Kidney (tissue), 14 donors: ENCODE measurements around the gene SUPT4H1. TPM values are rescaled to one million over a fixed set of nuclear protein-coding genes. Genes with fewer than 3 reads are reported as not detected.

ENCODE experiments used
- DNase-seq, 5 donors: peaks; one replicate each; pipeline ENCODE4 v3.0.0-alpha.2; 2013 to 2020
- FAIRE-seq: peaks from 2 replicates; lab custom pipeline; 2012; peaks lifted over from hg19 to GRCh38; lab: Jason Lieb, UNC
- H3K27ac ChIP-seq, 2 donors: one replicate each; pipeline ENCODE4 v1.7.0; 2013; ENCODE audit warnings: low read depth in 2 of 2, low read length in 2 of 2, inconsistent platforms in 1 of 2
- H3K27me3 ChIP-seq: one replicate; pipeline ENCODE4 v1.7.1; 2013; ENCODE audit warnings: low read length, inconsistent platforms; ENCODE audit not compliant: control insufficient read depth, insufficient read depth
- H3K36me3 ChIP-seq, 3 donors: one replicate each; pipeline versions ENCODE4 v1.7.0 to v1.7.1; 2013; ENCODE audit warnings: low read length in 3 of 3, control low read depth in 1 of 3, inconsistent platforms in 1 of 3; ENCODE audit not compliant: insufficient read depth in 3 of 3, control insufficient read depth in 2 of 3
- H3K4me1 ChIP-seq, 3 donors: one replicate each; pipeline versions ENCODE4 v1.7.0 to v1.7.1; 2013; ENCODE audit warnings: low read length in 3 of 3, inconsistent platforms in 1 of 3, low read depth in 1 of 3; ENCODE audit not compliant: control insufficient read depth in 2 of 3, insufficient read depth in 2 of 3
- H3K4me3 ChIP-seq, 3 donors: one replicate each; pipeline versions ENCODE4 v1.7.0 to v1.8.1; 2013; ENCODE audit warnings: low read length in 3 of 3, control low read depth in 1 of 3, inconsistent platforms in 1 of 3
- H3K9ac ChIP-seq, 3 donors: one replicate each; pipeline versions ENCODE4 v1.7.0 to v1.7.1; 2013; ENCODE audit warnings: low read length in 3 of 3, control low read depth in 1 of 3, inconsistent platforms in 1 of 3
- H3K9me3 ChIP-seq, 3 donors: one replicate each; pipeline versions ENCODE4 v1.7.0 to v1.7.1; 2013; ENCODE audit warnings: low read length in 3 of 3, control low read depth in 1 of 3, inconsistent platforms in 1 of 3; ENCODE audit not compliant: control insufficient read depth in 2 of 3, insufficient read depth in 1 of 3
- CTCF ChIP-seq: IDR thresholded peaks from 3 replicates; pipeline ENCODE4 v1.5.1; 2012; ENCODE audit warnings: mild to moderate bottlenecking, moderate library complexity, borderline replicate concordance; ENCODE audit not compliant: insufficient read depth; ENCODE audit errors: extremely low read depth
- intact Hi-C: fragments of 100-400 bp; cut with DNase I; formaldehyde crosslinking; loops from one replicate; pipeline ENCODE4 v1.11.1; 2022
- polyA plus RNA-seq: library from polyadenylated mRNA; stranded (reverse); fragments of 350-450 nt; fragmentation: Illumina TruSeq; extraction: RNeasy Lipid Tissue Mini Kit (QIAGEN cat#74804); gene quantifications from one replicate; pipeline ENCODE4 v1.2.3, GENCODE V29; 2014; ENCODE audit warnings: low read depth, low replicate concordance; ENCODE audit not compliant: insufficient read depth
- total RNA-seq: library from RNA; stranded (reverse); fragmentation: NEBNext Ultra II Directional; extraction: Animal tissue kit (Norgen Biotek cat#: 25700); gene quantifications from one replicate; pipeline ENCODE4 v1.2.1, GENCODE V29; 2021
- donor health status: control.
- donor health status: control.
- donor health status: control.
- donor health status: control.
- donor health status: control.
- donor health status: DM: yes; HTN: yes; CAD: no.
- donor health status: Normal renal cell carcinoma (clear cell type).

Gene SUPT4H1
- total and polyA plus RNA-seq, 2 donors from 2014 or later, result 60.5 to 129 TPM

GRCh38 chr17:58376472-58377000 lies 24.5 kb upstream of the SUPT4H1 start:
- H3K4me3 ChIP-seq, result no peak overlapping the region
- H3K9me3 ChIP-seq, result no peaks in the 10 kb centered on the region
- no peaks in the 10 kb centered on the region for H3K27me3 ChIP-seq
- TF ChIP-seq CTCF, result no peak
- peaks cover 3 to 34% (median 26%) of the 10 kb centered on the region in 3 donors for H3K4me1 ChIP-seq
- FAIRE-seq (no peak), DNase-seq (no peak)
- H3K36me3 ChIP-seq, result no peaks in the 10 kb centered on the region
- intact Hi-C loops, result no loop called here
- no peak overlapping the region for H3K9ac ChIP-seq
- peak overlapping the region in 1 of 2 donors; percentile 28 for H3K27ac ChIP-seq

- Histone ChIP-seq H3K27me3 (no peaks in the 10 kb centered on the region), H3K9ac (no peak overlapping the region), H3K9me3 (no peaks in the 10 kb centered on the region), H3K36me3 (no peaks in the 10 kb centered on the region), H3K27ac (no peak overlapping the region), H3K4me3 (no peak overlapping the region), H3K4me1 (peaks cover 2 to 29% (median 18%) of the 10 kb centered on the region in 3 donors)
- no peak for DNase-seq
- no peak for TF ChIP-seq CTCF
- intact Hi-C loops, result no loop called here
- no peak for FAIRE-seq
Observed at GRCh38 chr17:58375811-58376210, 23.8 kb upstream of the SUPT4H1 start.

- Histone ChIP-seq H3K27ac (no peak overlapping the region), H3K36me3 (no peaks in the 10 kb centered on the region), H3K27me3 (no peaks in the 10 kb centered on the region), H3K4me1 (peaks cover 0 to 23% (median 15%) of the 10 kb centered on the region in 3 donors), H3K4me3 (no peak overlapping the region), H3K9ac (no peak overlapping the region), H3K9me3 (no peaks in the 10 kb centered on the region)
- FAIRE-seq (no peak), DNase-seq (no peak)
- TF ChIP-seq CTCF, result no peak
- intact Hi-C loops, result no loop called here
Observed at GRCh38 chr17:58375256-58375655, 23.3 kb upstream of the SUPT4H1 start.

- Histone ChIP-seq H3K4me1 (peaks cover 0 to 14% (median 7%) of the 10 kb centered on the region in 3 donors), H3K4me3 (no peak overlapping the region), H3K9ac (no peak overlapping the region), H3K27ac (no peak overlapping the region), H3K27me3 (no peaks in the 10 kb centered on the region), H3K9me3 (no peaks in the 10 kb centered on the region), H3K36me3 (no peaks in the 10 kb centered on the region)
- FAIRE-seq (no peak), DNase-seq (no peak)
- intact Hi-C loops, result no loop called here
- TF ChIP-seq CTCF, result no peak
Observed at GRCh38 chr17:58373923-58374322, 21.9 kb upstream of the SUPT4H1 start.
